BLaER1 (cell line): ENCODE results near the gene SLC25A17.
"Not testable (repeated sequence)": the region's sequence is repeated elsewhere in the genome, so short reads cannot be mapped to it uniquely, and the experiment has no call there.

Source experiments
- H3K27ac ChIP-seq: shearing (Covaris generic); formaldehyde crosslinking; 2 replicates; pipeline ENCODE4 v1.8.1; 2022
- H3K27me3 ChIP-seq: shearing (Covaris generic); formaldehyde crosslinking; 2 replicates; pipeline ENCODE4 v1.8.1; 2022
- H3K36me3 ChIP-seq: shearing (Covaris generic); formaldehyde crosslinking; 2 replicates; pipeline ENCODE4 v1.8.1; 2022
- H3K4me1 ChIP-seq: shearing (Covaris generic); formaldehyde crosslinking; 2 replicates; pipeline ENCODE4 v1.8.1; 2022
- H3K4me2 ChIP-seq: shearing (Covaris generic); formaldehyde crosslinking; 2 replicates; pipeline ENCODE4 v1.8.1; 2022
- H3K4me3 ChIP-seq: shearing (Covaris generic); formaldehyde crosslinking; 2 replicates; pipeline ENCODE4 v1.8.1; 2022
- H3K9ac ChIP-seq: shearing (Covaris generic); formaldehyde crosslinking; 2 replicates; pipeline ENCODE4 v1.8.1; 2022
- H3K9me3 ChIP-seq: shearing (Covaris generic); formaldehyde crosslinking; 2 replicates; pipeline ENCODE4 v1.8.1; 2022
- H4K20me1 ChIP-seq: shearing (Covaris generic); formaldehyde crosslinking; 2 replicates; pipeline ENCODE4 v1.8.1; 2022
- Cebpa-rat ChIP-seq: shearing (Covaris generic); IDR thresholded peaks from 2 replicates; pipeline ENCODE4 v1.8.1; 2022

SLC25A17 gene

DNA sequence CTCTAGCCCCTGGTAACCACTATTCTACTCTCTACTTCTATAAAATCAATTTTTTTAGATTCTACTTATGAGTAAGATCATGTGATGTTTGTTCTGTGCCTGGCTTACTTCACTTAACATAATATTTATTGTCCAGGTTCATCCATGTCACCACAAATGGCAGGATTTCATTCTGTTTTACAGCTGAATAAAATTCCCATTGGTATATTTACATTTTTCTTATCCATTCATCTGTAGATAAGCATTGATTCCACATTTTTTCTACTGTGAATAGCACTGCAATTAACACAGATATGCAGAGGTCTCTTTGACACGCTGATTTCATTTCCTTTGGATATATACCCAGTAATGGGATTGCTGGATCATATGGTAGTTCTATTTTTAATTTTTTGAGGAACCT is 15.8 kb downstream of the SLC25A17 start:
- no peak overlapping the region for H3K27ac ChIP-seq

DNA sequence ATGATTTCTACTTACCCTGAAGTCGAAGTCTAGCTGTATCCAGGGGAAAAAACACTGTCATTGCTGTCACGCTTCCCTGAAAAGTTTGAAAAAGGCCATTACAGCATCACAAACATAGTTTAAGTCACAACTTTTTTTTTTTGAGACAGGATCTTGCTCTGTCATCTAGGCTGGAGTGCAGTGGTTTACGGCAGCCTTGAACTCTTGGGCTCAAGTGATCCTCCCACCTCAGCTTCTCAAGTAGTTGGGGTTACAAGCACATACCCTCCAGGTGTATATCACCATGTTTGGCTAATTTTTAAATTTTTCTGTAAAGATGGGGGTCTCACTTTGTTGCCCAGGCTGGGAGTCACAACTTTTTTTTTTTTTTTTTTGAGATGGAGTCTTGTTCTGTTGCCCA is 20.1 kb downstream of the SLC25A17 start:
- Histone ChIP-seq H3K4me1 (no peaks in the 10 kb centered on the region), H3K9me3 (no peaks in the 10 kb centered on the region), H3K36me3 (peaks cover 49% of the 10 kb centered on the region), H3K4me3 (no peak overlapping the region), H3K4me2 (no peak overlapping the region), H3K27ac (no peak overlapping the region), H3K9ac (no peak overlapping the region), H3K27me3 (no peaks in the 10 kb centered on the region), H4K20me1 (no peaks in the 10 kb centered on the region; the same call in 1 of the 2 replicates)
- TF ChIP-seq Cebpa-rat, result no peak

More for the DNA sequence above, 15.8 kb downstream of the SLC25A17 start:
- no peak overlapping the region for H3K9ac ChIP-seq
- H3K36me3 ChIP-seq, result peaks cover 41% of the 10 kb centered on the region
- no peak for TF ChIP-seq Cebpa-rat
- H3K27me3 ChIP-seq, result no peaks in the 10 kb centered on the region
- H3K4me3 ChIP-seq, result no peak overlapping the region
- H3K4me1 ChIP-seq, result peaks cover 10% of the 10 kb centered on the region; the same call in 1 of the 2 replicates
- H3K4me2 ChIP-seq, result no peak overlapping the region
- peaks cover 32% of the 10 kb centered on the region; the same call in 1 of the 2 replicates for H4K20me1 ChIP-seq
- H3K9me3 ChIP-seq, result no peaks in the 10 kb centered on the region

DNA sequence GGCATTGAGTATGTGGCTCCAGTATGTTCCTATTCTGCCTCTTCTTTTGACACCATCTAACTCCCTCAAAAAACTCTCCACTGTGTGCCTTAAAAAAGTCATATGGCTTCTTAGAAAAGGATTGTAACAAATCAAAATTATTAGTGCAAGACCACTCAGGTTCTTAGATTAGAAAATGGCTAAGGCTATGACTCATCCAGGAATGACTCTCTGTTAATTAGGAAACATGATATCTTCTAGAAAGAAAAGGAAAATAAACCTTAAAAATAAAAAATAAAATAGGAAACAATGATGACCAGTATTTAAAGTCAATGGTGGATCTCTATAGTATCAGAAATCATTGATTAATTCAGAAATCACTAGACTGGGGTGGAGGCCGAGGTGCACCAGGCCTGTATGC is 21.7 kb downstream of the SLC25A17 start:
- no peaks in the 10 kb centered on the region for H3K27me3 ChIP-seq
- no peak overlapping the region for H3K4me2 ChIP-seq
- peaks cover 52% of the 10 kb centered on the region for H3K36me3 ChIP-seq
- H3K9ac ChIP-seq, result no peak overlapping the region
- TF ChIP-seq Cebpa-rat, result no peak
- H3K4me3 ChIP-seq, result no peak overlapping the region
- H3K27ac ChIP-seq, result no peak overlapping the region
- H3K9me3 ChIP-seq, result no peaks in the 10 kb centered on the region
- no peaks in the 10 kb centered on the region for H4K20me1 ChIP-seq
- no peaks in the 10 kb centered on the region for H3K4me1 ChIP-seq

DNA sequence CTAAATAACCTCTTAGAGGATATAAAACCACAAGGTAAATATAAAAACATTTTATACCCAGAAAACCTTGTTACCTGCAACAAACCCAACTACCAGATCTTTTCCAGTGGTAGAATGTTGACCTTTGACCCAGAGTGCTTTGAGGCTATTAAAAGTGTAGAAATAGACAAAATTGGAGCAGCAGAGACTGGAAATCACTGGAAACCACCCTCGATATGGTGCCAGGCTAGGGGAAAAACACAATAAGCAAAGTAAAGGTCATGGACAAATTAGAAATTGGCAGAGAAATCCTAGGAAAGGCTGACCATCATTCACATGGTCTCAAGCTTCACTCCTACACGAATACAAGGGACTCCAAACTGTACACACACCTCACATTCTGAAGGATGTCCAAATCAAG is 26.7 kb downstream of the SLC25A17 start:
- H3K4me1 ChIP-seq, result no peaks in the 10 kb centered on the region
- H3K36me3 ChIP-seq, result peaks cover 57% of the 10 kb centered on the region
- H3K27me3 ChIP-seq, result no peaks in the 10 kb centered on the region
- H3K27ac ChIP-seq, result no peak overlapping the region
- H4K20me1 ChIP-seq, result no peaks in the 10 kb centered on the region
- no peak for TF ChIP-seq Cebpa-rat
- no peak overlapping the region for H3K4me3 ChIP-seq
- no peak overlapping the region for H3K9ac ChIP-seq
- H3K4me2 ChIP-seq, result no peak overlapping the region
- no peaks in the 10 kb centered on the region for H3K9me3 ChIP-seq

DNA sequence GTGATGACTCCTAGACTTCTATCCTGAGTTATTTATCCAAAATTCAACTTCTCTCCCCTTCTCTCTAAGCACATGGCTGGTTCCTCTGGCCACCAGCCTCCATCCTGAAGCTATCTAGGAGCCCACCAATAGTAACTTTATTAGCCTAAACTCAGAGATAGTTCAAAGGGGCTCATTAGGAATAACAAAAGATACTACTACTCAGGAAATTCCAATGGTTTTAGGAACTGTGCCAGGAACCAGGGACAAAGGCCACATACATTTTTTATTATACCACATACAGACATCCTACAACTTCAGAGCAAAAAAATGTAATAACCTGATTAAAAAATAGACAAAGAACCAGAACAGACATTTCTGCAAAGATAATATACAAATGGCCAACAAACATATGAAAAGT is 27.9 kb downstream of the SLC25A17 start:
- H3K4me1 ChIP-seq, result no peaks in the 10 kb centered on the region
- no peaks in the 10 kb centered on the region for H3K9me3 ChIP-seq
- H3K4me3 ChIP-seq, result no peak overlapping the region
- TF ChIP-seq Cebpa-rat, result no peak
- H3K27ac ChIP-seq, result no peak overlapping the region
- peaks cover 52% of the 10 kb centered on the region for H3K36me3 ChIP-seq
- no peaks in the 10 kb centered on the region for H4K20me1 ChIP-seq
- no peaks in the 10 kb centered on the region for H3K27me3 ChIP-seq
- no peak overlapping the region for H3K9ac ChIP-seq
- no peak overlapping the region for H3K4me2 ChIP-seq

DNA sequence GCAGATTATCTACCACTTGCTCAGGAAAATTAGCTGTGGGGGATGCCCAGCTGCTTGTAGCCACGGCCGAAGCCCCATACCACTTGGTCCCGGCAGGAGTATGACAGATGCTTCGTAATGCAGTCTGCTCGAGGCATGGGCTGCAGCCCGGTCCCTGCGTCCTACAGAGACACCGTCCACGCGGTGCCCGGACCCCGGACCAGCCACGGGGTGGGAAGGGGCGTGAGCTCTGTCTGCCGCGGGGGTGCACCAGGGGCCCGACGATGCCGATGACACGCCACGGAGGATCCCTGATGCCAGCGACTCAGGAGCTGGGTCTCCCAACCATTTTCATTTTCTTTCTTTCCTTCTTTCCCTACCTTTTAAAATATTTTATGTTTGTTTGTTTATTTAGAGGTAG is 30.0 kb downstream of the SLC25A17 start:
- H3K4me2 ChIP-seq, result no peak overlapping the region
- peaks cover 63% of the 10 kb centered on the region for H3K36me3 ChIP-seq
- no peaks in the 10 kb centered on the region for H3K27me3 ChIP-seq
- no peak overlapping the region for H3K4me3 ChIP-seq
- no peaks in the 10 kb centered on the region for H4K20me1 ChIP-seq
- no peaks in the 10 kb centered on the region for H3K4me1 ChIP-seq
- H3K9me3 ChIP-seq, result no peaks in the 10 kb centered on the region
- no peak for TF ChIP-seq Cebpa-rat
- H3K9ac ChIP-seq, result no peak overlapping the region
- no peak overlapping the region for H3K27ac ChIP-seq

DNA sequence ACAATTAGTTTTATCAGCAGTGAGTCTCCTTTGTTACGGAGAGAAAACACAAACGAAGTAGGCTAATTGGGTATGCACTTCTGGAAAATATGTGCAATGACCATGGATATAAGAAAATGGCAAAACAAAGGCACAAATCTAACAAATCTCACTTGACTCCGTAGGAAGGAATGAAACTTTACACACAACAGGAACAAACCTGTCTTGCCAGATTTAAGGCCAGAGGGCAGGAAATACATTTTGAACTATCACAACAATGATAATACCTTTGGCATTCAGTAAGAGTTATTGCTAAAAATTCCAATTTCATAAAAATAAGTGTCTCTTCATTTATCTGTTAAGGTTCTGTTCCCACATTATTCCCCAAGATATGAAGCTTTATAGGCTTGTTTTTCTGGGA is 36.6 kb downstream of the SLC25A17 start:
- Histone ChIP-seq H3K9ac (no peak overlapping the region), H3K27me3 (no peaks in the 10 kb centered on the region), H3K9me3 (no peaks in the 10 kb centered on the region), H3K36me3 (peaks cover 51% of the 10 kb centered on the region), H4K20me1 (no peaks in the 10 kb centered on the region), H3K4me3 (no peak overlapping the region), H3K4me2 (no peak overlapping the region), H3K4me1 (no peaks in the 10 kb centered on the region), H3K27ac (no peak overlapping the region)
- TF ChIP-seq Cebpa-rat, result no peak

DNA sequence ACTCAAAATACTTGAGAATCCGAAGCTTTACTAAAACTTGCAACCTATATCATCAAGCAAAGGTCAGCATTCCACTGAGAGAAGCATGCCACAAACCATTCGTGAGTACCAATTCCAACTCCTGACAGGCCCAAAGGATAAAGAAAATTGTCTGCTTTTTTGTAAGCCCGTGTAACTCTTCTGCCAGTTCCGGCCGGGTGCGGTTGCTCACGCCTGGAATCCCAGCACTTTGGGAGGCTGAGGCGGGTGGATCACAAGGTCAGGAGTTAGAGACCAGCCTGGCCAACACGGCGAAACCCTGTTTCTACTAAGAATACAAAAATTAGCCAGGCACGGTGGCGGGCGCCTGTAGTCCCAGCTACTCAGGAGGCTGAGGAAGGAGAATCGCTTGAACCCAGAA is 37.4 kb downstream of the SLC25A17 start:
- peaks cover 53% of the 10 kb centered on the region for H3K36me3 ChIP-seq
- H3K4me2 ChIP-seq, H3K4me1 ChIP-seq, H3K9ac ChIP-seq, H3K4me3 ChIP-seq, H3K27me3 ChIP-seq, H3K9me3 ChIP-seq, H4K20me1 ChIP-seq, H3K27ac ChIP-seq: not testable (repeated sequence)

DNA sequence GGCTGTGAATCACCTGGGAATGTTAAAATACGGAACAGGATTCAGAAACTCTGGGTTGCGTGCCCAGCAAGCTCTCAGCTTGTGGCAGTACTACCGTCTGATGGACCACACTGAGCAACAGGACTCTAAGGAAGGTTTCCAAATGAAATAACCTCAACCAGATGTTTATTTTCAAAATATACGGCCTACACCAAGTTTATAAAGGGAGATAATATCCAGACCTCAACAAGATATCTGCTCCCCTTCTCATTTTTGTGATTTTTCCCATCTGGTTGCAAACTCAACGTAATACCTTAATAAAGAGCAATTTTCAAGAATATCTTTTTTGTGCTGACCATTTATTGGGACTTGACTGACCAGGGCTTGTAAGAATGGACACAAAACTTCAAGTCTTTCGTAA is 49.4 kb downstream of the SLC25A17 start:
- no peak overlapping the region for H3K27ac ChIP-seq
- no peak overlapping the region for H3K4me2 ChIP-seq
- no peaks in the 10 kb centered on the region for H4K20me1 ChIP-seq
- no peaks in the 10 kb centered on the region for H3K4me1 ChIP-seq
- no peak overlapping the region for H3K4me3 ChIP-seq
- peaks cover 56% of the 10 kb centered on the region for H3K36me3 ChIP-seq
- H3K27me3 ChIP-seq, result no peaks in the 10 kb centered on the region
- H3K9ac ChIP-seq, result no peak overlapping the region
- H3K9me3 ChIP-seq, result no peaks in the 10 kb centered on the region
- TF ChIP-seq Cebpa-rat, result no peak

DNA sequence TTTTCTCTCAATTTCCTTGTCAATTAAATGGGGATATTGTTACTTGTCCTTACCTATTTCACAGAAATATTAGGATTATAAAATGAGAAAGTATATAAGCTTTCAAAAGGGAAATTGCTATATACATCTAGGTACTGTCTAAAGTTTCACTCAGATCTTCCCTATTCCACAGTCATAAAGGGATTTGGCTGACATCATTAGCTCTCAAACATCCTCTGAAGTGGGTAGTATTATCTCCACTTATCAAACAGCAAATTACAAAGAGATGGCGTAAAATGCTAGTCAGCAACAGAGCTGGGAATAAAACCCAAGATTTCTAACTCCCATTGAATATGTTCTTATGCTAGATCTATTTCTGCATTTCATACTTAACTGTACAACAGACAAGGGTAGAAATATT is 50.9 kb downstream of the SLC25A17 start:
- TF ChIP-seq Cebpa-rat, result no peak
- no peaks in the 10 kb centered on the region for H4K20me1 ChIP-seq
- peaks cover 41% of the 10 kb centered on the region for H3K36me3 ChIP-seq

DNA sequence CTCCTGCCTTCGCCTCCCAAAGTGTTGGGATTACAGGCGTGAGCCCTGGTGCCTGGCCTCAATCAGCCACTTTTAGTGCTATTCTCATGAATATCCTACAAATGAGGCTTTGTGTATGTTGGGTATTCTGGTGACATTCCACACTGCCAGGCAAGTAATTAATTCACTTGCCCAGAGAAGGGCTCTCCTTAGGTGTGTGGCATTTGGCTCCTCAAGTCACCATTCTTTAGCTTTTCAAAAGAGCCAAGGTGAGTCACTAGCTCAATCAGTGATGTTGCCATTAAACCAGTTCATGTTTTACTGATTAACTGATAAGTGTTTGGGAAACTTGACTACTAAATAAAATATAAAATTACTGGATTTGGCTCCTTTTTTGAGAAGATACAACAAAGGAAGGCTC is 52.2 kb downstream of the SLC25A17 start:
- H3K9ac ChIP-seq, result no peak overlapping the region
- H3K4me3 ChIP-seq, result no peak overlapping the region
- no peaks in the 10 kb centered on the region for H3K27me3 ChIP-seq
- H3K27ac ChIP-seq, result no peak overlapping the region
- peaks cover 29% of the 10 kb centered on the region for H3K36me3 ChIP-seq
- no peaks in the 10 kb centered on the region for H4K20me1 ChIP-seq
- H3K4me2 ChIP-seq, result no peak overlapping the region
- no peaks in the 10 kb centered on the region for H3K4me1 ChIP-seq
- H3K9me3 ChIP-seq, result no peaks in the 10 kb centered on the region
- no peak for TF ChIP-seq Cebpa-rat

More for the DNA sequence above, 50.9 kb downstream of the SLC25A17 start:
- Histone ChIP-seq H3K27ac (no peak overlapping the region), H3K9me3 (no peaks in the 10 kb centered on the region), H3K4me1 (no peaks in the 10 kb centered on the region), H3K27me3 (no peaks in the 10 kb centered on the region), H3K4me2 (no peak overlapping the region), H3K4me3 (no peak overlapping the region), H3K9ac (no peak overlapping the region)
